ENCODE measurements around the gene STK24. TPM values are rescaled to one million over a fixed set of nuclear protein-coding genes. Genes with fewer than 3 reads are reported as not detected.

The STK24 gene
- total RNA-seq, 1 donor from 2014 or later, result 94.6 TPM

GRCh38 chr13:98407575-98407974 lies 169.3 kb downstream of the STK24 start:
- Histone ChIP-seq H3K9me3 (no peaks in the 10 kb centered on the region), H3K4me1 (no peaks in the 10 kb centered on the region), H3K36me3 (no peaks in the 10 kb centered on the region), H3K4me3 (no peak overlapping the region), H3K27me3 (no peaks in the 10 kb centered on the region), H3K27ac (no peak overlapping the region)
- no peak for TF ChIP-seq CTCF (IDR thresholded peaks at IDR 0.05)
- intact Hi-C loops (cut with DNase I), result no loop called here
- DNase-seq (no peak), ATAC-seq (no peak)

GRCh38 chr13:98406971-98407370 lies 169.9 kb downstream of the STK24 start:
- H3K9me3 ChIP-seq, result no peaks in the 10 kb centered on the region
- no peaks in the 10 kb centered on the region for H3K4me1 ChIP-seq
- H3K27ac ChIP-seq, result no peak overlapping the region
- H3K4me3 ChIP-seq, result no peak overlapping the region
- H3K27me3 ChIP-seq, result no peaks in the 10 kb centered on the region
- no peak for TF ChIP-seq CTCF (IDR thresholded peaks at IDR 0.05)
- H3K36me3 ChIP-seq, result no peaks in the 10 kb centered on the region
- intact Hi-C loops (cut with DNase I), result no loop called here
- DNase-seq (no peak), ATAC-seq (no peak)

- no peak for DNase-seq
- no peaks in the 10 kb centered on the region for H3K9me3 ChIP-seq
- ATAC-seq, result no peak
- no peak overlapping the region for H3K4me3 ChIP-seq
- H3K27ac ChIP-seq, result no peak overlapping the region
- intact Hi-C loops (cut with DNase I), result no loop called here
- no peaks in the 10 kb centered on the region for H3K36me3 ChIP-seq
- no peaks in the 10 kb centered on the region for H3K4me1 ChIP-seq
- no peak for TF ChIP-seq CTCF (IDR thresholded peaks at IDR 0.05)
- H3K27me3 ChIP-seq, result no peaks in the 10 kb centered on the region
Observed at GRCh38 chr13:98406427-98406826, 170.5 kb downstream of the STK24 start.

GRCh38 chr13:98405690-98406344 lies 171.1 kb downstream of the STK24 start:
- TF ChIP-seq CTCF (IDR thresholded peaks at IDR 0.05), result no peak
- Histone ChIP-seq H3K27ac (no peak overlapping the region), H3K27me3 (no peaks in the 10 kb centered on the region), H3K36me3 (no peaks in the 10 kb centered on the region), H3K4me3 (no peak overlapping the region), H3K9me3 (no peaks in the 10 kb centered on the region), H3K4me1 (no peaks in the 10 kb centered on the region)
- DNase-seq (no peak), ATAC-seq (no peak)
- intact Hi-C loops (cut with DNase I), result no loop called here

- Histone ChIP-seq H3K4me3 (no peak overlapping the region), H3K27ac (no peak overlapping the region), H3K27me3 (no peaks in the 10 kb centered on the region), H3K36me3 (no peaks in the 10 kb centered on the region), H3K4me1 (no peaks in the 10 kb centered on the region), H3K9me3 (no peaks in the 10 kb centered on the region)
- no peak for TF ChIP-seq CTCF (IDR thresholded peaks at IDR 0.05)
- no peak for DNase-seq
- intact Hi-C loops (cut with DNase I), result no loop called here
- ATAC-seq, result peak; percentile 45
Observed at GRCh38 chr13:98405107-98405571, 171.8 kb downstream of the STK24 start.

GRCh38 chr13:98403076-98403475 lies 173.8 kb downstream of the STK24 start:
- H3K9me3 ChIP-seq, result no peaks in the 10 kb centered on the region
- no peaks in the 10 kb centered on the region for H3K36me3 ChIP-seq
- H3K27me3 ChIP-seq, result no peaks in the 10 kb centered on the region
- intact Hi-C loops (cut with DNase I), result no loop called here
- no peak for ATAC-seq
- DNase-seq, result no peak
- no peak for TF ChIP-seq CTCF (IDR thresholded peaks at IDR 0.05)
- no peaks in the 10 kb centered on the region for H3K4me1 ChIP-seq
- no peak overlapping the region for H3K27ac ChIP-seq
- no peak overlapping the region for H3K4me3 ChIP-seq

All from upper lobe of right lung (tissue), 1 donor.